Natural killer cell treated with Interleukin-12 subunit alpha and Interleukin-12 subunit beta and Interleukin-15 and Interleukin-18, amount 100 ng/mL, for 72 hours (primary cell): ENCODE results near the gene TMEM131. TPM values are rescaled to one million over a fixed set of nuclear protein-coding genes. Genes with fewer than 3 reads are reported as not detected.
"Not testable (repeated sequence)": the region's sequence is repeated elsewhere in the genome, so short reads cannot be mapped to it uniquely, and the experiment has no call there.

ENCODE experiments used
- ATAC-seq, 2 donors: fragments of 150-1000 bp; cut with Tn5 transposase in 1 of 2; sonication (Bioruptor Pico), chemical (Tn5 transposase) in 1 of 2; 2 replicates each; pipeline ENCODE4 v1.10.0; 2021
- DNase-seq: peaks from one replicate; pipeline ENCODE4 v3.0.0; 2022; ENCODE audit warnings: low spot score
- H3K27ac Mint-ChIP-seq, 2 donors: 1 replicate in 1 of 2; 2 replicates in 1 of 2; pipeline ENCODE4 v1.8.0; 2022; ENCODE audit warnings: mixed read lengths in 2 of 2, mild to moderate bottlenecking in 1 of 2, moderate library complexity in 1 of 2
- H3K27me3 Mint-ChIP-seq, 2 donors: 1 replicate in 1 of 2; 2 replicates in 1 of 2; pipeline ENCODE4 v1.8.0; 2022; ENCODE audit warnings: mixed read lengths in 2 of 2
- H3K36me3 Mint-ChIP-seq: one replicate; pipeline ENCODE4 v1.8.0; 2022; ENCODE audit warnings: mixed read lengths
- H3K4me1 Mint-ChIP-seq, 2 donors: 1 replicate in 1 of 2; 2 replicates in 1 of 2; pipeline ENCODE4 v1.8.0; 2022; ENCODE audit warnings: low read depth in 2 of 2, mixed read lengths in 2 of 2, mild to moderate bottlenecking in 1 of 2
- H3K4me3 Mint-ChIP-seq: one replicate; pipeline ENCODE4 v1.8.0; 2022; ENCODE audit warnings: mixed read lengths
- H3K9me3 Mint-ChIP-seq: 2 replicates; pipeline ENCODE4 v1.8.0; 2022; ENCODE audit warnings: mixed read lengths
- total RNA-seq, 2 donors: library from RNA; stranded (reverse); gene quantifications; one replicate each; pipeline ENCODE4 v1.2.3, GENCODE V29; 2022

TMEM131 gene, protein sequence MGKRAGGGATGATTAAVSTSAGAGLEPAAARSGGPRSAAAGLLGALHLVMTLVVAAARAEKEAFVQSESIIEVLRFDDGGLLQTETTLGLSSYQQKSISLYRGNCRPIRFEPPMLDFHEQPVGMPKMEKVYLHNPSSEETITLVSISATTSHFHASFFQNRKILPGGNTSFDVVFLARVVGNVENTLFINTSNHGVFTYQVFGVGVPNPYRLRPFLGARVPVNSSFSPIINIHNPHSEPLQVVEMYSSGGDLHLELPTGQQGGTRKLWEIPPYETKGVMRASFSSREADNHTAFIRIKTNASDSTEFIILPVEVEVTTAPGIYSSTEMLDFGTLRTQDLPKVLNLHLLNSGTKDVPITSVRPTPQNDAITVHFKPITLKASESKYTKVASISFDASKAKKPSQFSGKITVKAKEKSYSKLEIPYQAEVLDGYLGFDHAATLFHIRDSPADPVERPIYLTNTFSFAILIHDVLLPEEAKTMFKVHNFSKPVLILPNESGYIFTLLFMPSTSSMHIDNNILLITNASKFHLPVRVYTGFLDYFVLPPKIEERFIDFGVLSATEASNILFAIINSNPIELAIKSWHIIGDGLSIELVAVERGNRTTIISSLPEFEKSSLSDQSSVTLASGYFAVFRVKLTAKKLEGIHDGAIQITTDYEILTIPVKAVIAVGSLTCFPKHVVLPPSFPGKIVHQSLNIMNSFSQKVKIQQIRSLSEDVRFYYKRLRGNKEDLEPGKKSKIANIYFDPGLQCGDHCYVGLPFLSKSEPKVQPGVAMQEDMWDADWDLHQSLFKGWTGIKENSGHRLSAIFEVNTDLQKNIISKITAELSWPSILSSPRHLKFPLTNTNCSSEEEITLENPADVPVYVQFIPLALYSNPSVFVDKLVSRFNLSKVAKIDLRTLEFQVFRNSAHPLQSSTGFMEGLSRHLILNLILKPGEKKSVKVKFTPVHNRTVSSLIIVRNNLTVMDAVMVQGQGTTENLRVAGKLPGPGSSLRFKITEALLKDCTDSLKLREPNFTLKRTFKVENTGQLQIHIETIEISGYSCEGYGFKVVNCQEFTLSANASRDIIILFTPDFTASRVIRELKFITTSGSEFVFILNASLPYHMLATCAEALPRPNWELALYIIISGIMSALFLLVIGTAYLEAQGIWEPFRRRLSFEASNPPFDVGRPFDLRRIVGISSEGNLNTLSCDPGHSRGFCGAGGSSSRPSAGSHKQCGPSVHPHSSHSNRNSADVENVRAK (N-terminal part only)
- 10 to 100 TPM; 44.6 to 47.3 TPM for total RNA-seq

DNA sequence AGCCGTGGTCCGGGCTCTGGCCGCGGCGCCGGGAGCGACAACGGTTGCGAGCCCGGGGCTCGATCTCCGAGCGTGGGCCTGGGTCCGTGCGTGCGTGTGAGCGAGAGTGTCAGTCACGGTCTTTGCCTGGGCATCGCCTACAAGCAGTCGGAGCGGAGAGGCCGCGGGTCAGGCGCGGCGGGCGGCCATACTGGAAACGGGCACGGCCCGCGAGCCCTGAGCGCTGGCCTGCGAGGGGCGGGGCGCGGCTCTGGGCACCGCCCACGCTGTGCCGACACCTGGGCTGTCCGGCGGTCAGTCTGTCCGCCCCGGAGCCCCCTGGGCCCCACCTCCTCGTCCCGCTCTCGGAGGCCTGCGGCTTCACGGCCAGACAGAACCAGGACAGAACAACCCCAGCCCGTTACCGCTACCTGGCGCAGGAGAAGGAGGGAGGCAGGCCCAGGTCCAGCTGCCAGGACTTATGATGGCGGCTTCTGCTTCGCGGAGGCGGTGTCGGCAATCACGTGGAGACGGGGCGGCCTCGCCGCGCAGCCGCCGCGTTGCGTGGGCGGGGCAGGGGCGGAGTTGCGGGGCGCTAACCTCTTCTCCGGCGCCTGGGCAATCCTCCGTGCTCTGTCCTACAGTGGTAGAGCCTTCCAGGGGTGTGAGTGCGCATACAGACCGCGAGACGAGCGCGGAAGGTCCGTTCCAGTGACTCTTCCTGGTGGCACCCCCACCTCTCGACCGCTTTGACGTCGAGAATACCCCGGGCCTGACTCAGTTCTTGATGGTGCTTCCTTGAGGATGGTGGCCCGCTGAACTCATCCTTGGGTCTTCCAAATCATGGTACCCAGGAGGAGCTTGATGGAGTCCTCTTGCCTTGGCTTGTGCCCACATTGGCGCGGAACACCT is at the start of gene TMEM131:
TSS of gene TMEM131 (minus strand) at position 215 of the 891 bp plus-strand sequence. CDS start 286 bp downstream, outside the sequence.
- H3K27ac Mint-ChIP-seq: peak within 1 kb of the TSS; percentile 86 to 96
- ATAC-seq (peak; percentile 93 to 94), DNase-seq (peak; percentile 97)
- H3K36me3 Mint-ChIP-seq: no peaks in the 10 kb centered on the region
- no peaks in the 10 kb centered on the region for H3K9me3 Mint-ChIP-seq
- H3K4me1 Mint-ChIP-seq: peaks cover 28 to 38% of the 10 kb centered on the region in 2 donors
- H3K27me3 Mint-ChIP-seq: peaks cover 0 to 2% of the 10 kb centered on the region in 2 donors
- peak within 1 kb of the TSS; percentile 93 for H3K4me3 Mint-ChIP-seq

DNA sequence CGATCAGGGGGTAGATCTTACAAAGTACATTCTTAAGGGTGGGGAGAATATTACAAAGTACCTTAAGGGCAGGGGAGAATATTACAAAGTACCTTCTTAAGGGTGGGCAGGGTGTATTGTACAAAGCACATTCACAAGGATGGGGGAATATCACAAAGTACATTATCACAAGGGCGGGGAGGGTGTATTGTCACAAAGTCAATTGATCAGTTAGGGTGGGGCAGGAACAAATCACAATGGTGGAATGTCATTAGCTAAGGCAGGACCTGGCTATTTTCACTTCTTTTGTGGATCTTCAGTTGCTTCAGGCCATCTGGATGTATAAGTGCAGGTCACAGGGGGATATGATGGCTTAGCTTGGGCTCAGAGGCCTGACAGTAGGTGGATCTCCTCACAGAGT is 49.0 kb upstream of the TMEM131 start:
- not testable (repeated sequence) for H3K4me1 Mint-ChIP-seq, H3K4me3 Mint-ChIP-seq, ATAC-seq, H3K9me3 Mint-ChIP-seq, H3K27ac Mint-ChIP-seq, DNase-seq
- H3K36me3 Mint-ChIP-seq: peaks cover 15% of the 10 kb centered on the region
- H3K27me3 Mint-ChIP-seq: peaks cover 8 to 11% of the 10 kb centered on the region in 2 donors

DNA sequence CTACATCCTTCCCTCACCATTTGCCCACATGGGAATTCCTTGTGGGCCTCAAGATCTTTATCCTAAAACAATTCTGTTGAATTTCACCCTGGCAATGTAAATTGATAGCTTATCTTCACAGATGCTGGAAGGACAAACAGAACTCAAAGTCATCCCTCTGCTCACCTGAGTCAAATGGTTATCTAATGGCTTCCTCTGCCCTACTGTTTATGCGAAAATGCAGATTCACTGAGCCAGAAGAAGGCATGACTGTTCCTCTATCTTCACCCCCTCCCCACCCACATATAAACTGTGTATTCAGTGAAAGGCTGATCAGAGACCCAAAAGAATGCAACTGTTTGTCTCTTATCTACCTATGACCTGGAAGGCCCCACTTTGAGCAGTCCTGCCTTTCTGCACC is 47.4 kb upstream of the TMEM131 start:
- no peak overlapping the region for H3K4me3 Mint-ChIP-seq
- peaks cover 15% of the 10 kb centered on the region for H3K36me3 Mint-ChIP-seq
- peaks cover 6 to 9% of the 10 kb centered on the region in 2 donors for H3K27me3 Mint-ChIP-seq
- ATAC-seq (no peak), DNase-seq (no peak)
- H3K9me3 Mint-ChIP-seq: peaks cover 8% of the 10 kb centered on the region
- H3K27ac Mint-ChIP-seq: no peak overlapping the region
- H3K4me1 Mint-ChIP-seq: peaks cover 0 to 3% of the 10 kb centered on the region in 2 donors

DNA sequence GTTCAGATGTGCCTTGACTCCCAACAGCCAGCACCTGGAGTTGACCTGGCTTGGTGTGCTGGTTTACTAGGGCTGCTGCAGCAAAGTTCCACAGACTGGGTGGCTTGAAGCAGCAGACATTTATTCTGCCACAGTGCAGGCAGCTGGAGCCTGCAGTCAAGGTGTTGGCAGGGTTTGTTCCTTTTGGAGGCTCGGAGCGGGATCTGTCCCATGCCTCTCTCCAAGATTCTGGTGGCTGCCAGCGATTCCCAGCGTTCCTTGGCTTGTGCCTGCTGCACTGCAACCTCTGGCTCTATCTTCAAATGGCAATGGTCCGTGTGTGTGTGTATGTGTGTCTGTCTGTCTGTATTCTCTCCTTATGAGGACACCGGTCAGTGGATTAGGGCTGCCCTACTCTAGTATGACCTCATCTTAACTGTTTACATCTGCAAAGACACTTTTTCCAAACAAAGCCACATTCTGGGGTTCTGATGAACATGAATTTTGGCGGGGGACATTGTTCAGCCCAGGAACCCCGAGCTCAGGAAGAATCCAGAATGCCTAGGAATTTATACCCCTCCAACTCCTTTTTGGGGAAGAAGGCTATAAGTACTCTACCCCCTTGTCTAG is 44.7 kb upstream of the TMEM131 start:
- no peak for DNase-seq
- Mint-ChIP-seq H3K27ac (no peak overlapping the region), H3K9me3 (peaks cover 8% of the 10 kb centered on the region), H3K27me3 (peaks cover 0 to 5% of the 10 kb centered on the region in 2 donors), H3K4me3 (no peak overlapping the region), H3K36me3 (peaks cover 15% of the 10 kb centered on the region), H3K4me1 (peaks cover 0 to 3% of the 10 kb centered on the region in 2 donors)
- ATAC-seq: no peak

DNA sequence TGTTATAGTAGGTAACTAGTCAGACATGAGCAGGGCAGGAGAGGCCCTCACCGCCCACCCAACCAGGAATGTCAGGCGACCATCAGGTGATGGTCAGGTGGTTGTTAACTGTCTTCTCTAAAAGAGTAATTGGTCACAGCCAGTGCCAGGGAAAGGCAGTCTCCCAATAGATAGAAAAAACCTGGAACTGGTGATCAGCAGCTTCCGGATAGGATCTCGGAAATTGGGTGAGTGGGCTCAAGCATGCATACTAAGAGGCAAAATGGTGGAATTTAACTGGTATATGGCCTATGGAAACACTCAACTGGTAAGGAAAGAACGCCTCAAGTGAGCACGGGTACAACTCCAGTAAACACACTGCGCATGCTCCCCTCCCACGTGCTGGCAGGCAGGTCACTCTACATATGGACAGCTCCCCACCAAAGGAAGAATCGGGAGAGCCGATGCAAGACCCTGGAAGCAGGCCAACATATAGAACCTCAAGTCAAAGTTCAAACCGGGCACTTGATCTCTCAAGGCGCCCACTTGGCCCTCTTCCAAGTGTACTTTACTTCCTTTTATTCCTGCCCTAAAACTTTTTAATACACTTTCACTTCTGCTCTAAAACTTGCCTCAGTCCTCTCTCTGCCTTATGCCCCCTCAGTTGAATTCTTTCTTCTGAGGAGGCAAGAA is 43.5 kb upstream of the TMEM131 start:
- ATAC-seq (no peak), DNase-seq (no peak)
- peaks cover 0 to 5% of the 10 kb centered on the region in 2 donors for H3K27me3 Mint-ChIP-seq
- peaks cover 0 to 3% of the 10 kb centered on the region in 2 donors for H3K4me1 Mint-ChIP-seq
- H3K9me3 Mint-ChIP-seq: no peaks in the 10 kb centered on the region
- H3K4me3 Mint-ChIP-seq: no peak overlapping the region
- H3K36me3 Mint-ChIP-seq: peaks cover 8% of the 10 kb centered on the region
- no peak overlapping the region for H3K27ac Mint-ChIP-seq

DNA sequence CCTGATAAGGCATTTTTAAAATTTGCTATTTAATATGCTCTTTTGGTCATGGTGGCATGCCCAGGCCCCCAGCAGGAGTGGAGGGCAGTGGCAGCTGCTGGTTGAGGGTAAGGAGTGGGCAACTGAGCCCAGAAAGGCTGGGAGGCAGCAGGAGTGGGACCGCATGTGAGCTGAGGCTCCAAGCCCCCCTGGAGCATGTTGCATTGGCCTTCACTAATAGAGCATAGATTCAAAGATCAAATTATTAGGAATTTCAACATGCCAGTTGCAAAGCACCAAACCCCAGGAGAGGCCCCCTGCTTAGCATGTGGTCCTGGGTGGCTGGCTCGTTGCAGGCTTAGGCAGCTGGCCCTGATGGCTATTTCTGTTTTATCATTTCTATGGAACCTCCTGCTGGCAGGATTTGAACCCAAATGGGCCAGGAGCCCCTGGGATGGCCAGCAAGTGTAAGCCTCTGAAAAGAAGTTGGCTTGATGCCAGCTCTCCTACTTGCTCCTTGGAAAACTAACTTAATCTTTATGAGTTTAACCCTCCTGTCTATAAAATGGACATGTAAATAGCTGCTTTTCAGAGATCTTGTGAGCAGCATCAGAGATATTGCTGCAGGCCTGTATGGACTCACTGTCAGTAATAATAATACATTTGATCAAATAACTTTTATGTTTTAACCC is 42.1 kb upstream of the TMEM131 start:
- peaks cover 0 to 5% of the 10 kb centered on the region in 2 donors for H3K27me3 Mint-ChIP-seq
- H3K4me3 Mint-ChIP-seq: no peak overlapping the region
- H3K4me1 Mint-ChIP-seq: peaks cover 0 to 3% of the 10 kb centered on the region in 2 donors
- H3K36me3 Mint-ChIP-seq: no peaks in the 10 kb centered on the region
- no peak for DNase-seq
- no peak for ATAC-seq
- no peaks in the 10 kb centered on the region for H3K9me3 Mint-ChIP-seq
- no peak overlapping the region for H3K27ac Mint-ChIP-seq

DNA sequence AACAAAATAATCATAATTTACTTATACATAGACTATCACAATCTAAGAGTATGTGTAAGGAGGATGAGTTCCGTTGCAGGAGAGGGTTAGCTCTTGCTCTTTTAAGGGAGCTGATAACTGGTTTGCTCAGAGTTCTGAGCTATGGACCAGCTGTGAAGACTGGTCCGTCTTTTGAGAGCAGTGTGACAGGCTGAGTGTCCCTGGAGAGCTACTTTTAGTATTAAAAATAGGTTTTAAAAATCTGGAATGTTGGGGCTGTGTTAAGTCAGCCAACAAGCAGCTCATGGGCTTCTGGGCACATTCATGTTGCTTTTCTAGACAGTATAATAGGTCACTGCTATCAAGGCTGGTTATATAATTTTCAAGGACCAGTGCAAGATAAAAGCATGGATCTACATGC is 41.5 kb upstream of the TMEM131 start:
- H3K27me3 Mint-ChIP-seq: peaks cover 0 to 5% of the 10 kb centered on the region in 2 donors
- H3K9me3 Mint-ChIP-seq: no peaks in the 10 kb centered on the region
- H3K36me3 Mint-ChIP-seq: no peaks in the 10 kb centered on the region
- H3K4me1 Mint-ChIP-seq: peaks cover 0 to 3% of the 10 kb centered on the region in 2 donors
- ATAC-seq (no peak), DNase-seq (no peak)
- H3K4me3 Mint-ChIP-seq: no peak overlapping the region
- H3K27ac Mint-ChIP-seq: no peak overlapping the region

DNA sequence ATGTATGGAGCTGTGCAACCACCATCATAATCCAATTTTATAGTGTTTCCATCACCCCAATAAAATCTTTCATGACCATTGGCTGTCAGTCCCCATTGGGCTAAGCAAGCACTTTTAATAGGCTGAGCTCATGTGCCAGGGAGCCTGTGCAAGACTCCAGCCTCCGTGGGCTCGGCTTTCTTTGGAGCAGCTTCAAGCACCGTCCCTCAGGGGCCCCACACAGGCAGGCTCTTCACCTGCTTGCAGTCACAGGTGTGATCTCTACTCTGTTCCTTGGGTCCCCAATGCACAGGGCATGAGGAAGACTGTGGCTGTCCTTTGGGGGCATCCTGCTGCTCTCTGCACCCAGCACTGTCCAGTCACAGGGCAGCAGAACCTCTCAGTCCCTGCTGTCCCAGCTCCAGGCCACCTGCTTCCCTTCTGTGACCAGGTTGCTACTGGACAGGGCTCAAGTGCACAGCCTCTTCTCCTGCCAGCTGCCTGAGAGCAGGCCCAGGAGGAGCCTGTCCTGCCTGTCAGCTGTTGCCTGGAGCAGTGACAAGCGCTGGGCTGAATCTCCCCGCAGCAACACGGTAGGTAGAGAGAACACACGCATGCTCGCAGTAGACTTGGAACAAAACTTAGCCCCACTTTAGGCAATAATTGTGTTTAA is 40.7 kb upstream of the TMEM131 start:
- ATAC-seq (peak in 1 of 2 donors; percentile 36), DNase-seq (no peak)
- H3K27me3 Mint-ChIP-seq: no peaks in the 10 kb centered on the region

DNA sequence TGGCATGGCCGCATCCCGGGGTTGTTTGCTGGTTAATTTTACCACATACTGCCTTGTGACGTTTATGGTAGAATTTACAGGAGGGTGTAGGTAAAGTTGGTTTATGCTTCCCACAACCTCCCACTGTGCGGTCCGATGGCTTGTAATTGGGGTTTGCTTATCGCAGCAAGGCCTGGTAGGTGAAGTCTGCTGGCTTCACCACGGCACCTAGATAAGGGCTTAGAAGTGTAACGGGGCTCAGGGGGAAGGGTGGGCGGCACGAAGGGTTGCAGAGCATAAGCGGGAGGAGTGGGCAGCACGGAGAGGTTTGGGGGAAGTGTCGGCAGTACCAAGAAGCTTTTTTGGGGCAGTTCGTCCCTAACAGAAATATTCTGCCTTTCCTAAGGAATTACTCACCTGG is 39.0 kb upstream of the TMEM131 start:
- no peaks in the 10 kb centered on the region for H3K36me3 Mint-ChIP-seq

More for the DNA sequence above, 40.7 kb upstream of the TMEM131 start:
- Mint-ChIP-seq H3K27ac (no peak overlapping the region), H3K4me1 (no peaks in the 10 kb centered on the region), H3K4me3 (no peak overlapping the region), H3K9me3 (no peaks in the 10 kb centered on the region), H3K36me3 (no peaks in the 10 kb centered on the region)

DNA sequence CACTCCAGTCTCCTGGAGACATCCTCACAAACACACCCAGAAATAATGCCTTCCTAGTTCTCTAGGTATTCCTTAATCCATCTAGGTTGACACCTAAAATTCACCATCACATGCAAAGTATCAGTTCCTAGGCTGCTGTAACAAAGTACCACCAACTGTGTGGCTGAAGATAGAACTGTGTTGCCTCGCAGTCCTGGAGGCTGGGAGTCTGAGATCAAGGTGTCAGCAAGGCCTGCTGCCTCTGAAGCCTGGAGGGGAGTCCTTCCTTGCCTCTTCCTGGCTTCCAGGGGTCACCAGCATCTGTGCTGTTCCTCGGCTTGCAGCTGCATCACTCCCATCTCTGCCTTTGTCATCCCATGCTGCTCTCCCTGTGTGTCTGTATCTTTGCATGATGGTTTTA is 36.3 kb upstream of the TMEM131 start:
- ATAC-seq (no peak), DNase-seq (no peak)
- H3K27ac Mint-ChIP-seq: no peak overlapping the region
- no peaks in the 10 kb centered on the region for H3K9me3 Mint-ChIP-seq
- no peaks in the 10 kb centered on the region for H3K27me3 Mint-ChIP-seq
- H3K4me3 Mint-ChIP-seq: no peak overlapping the region
- peaks cover 16 to 19% of the 10 kb centered on the region in 2 donors for H3K4me1 Mint-ChIP-seq
- H3K36me3 Mint-ChIP-seq: no peaks in the 10 kb centered on the region

More for the DNA sequence above, 39.0 kb upstream of the TMEM131 start:
- Mint-ChIP-seq H3K27ac (no peak overlapping the region), H3K27me3 (no peaks in the 10 kb centered on the region), H3K9me3 (no peaks in the 10 kb centered on the region), H3K4me3 (no peak overlapping the region), H3K4me1 (peaks cover 0 to 4% of the 10 kb centered on the region in 2 donors)
- no peak for ATAC-seq
- no peak for DNase-seq

DNA sequence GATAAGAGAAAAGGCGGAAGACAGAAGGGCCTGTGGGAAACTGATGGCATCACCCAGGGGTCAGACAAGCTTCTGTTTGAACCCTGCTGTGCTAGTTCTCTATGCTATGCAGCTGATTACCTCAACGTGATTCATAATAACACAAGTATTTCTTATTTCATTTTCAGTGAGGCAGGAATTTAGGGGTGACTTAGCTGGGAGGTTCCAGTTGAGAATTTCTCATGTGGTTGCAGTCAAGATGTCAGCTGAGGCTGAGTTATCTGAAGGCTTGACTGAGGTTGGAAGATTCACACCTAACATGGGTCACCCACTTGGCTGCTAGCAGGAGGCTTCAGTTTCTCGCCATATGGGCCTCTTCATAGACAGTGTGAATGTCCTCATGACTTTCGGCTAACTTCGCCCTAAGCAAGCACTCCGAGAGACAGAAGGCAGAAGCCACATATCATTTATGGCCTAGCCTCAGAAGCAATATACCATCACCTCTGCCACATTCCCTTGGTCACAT is 34.0 kb upstream of the TMEM131 start:
- DNase-seq (no peak), ATAC-seq (peak; percentile 60 to 83)
- Mint-ChIP-seq H3K36me3 (no peaks in the 10 kb centered on the region), H3K27ac (peak overlapping the region in 1 of 2 donors; percentile 5), H3K4me1 (peaks cover 29 to 32% of the 10 kb centered on the region in 2 donors), H3K4me3 (no peak overlapping the region), H3K27me3 (peaks cover 0 to 11% of the 10 kb centered on the region in 2 donors), H3K9me3 (no peaks in the 10 kb centered on the region)
